MCF 10A (cell line): Measurements from ENCODE around the gene MYH6. TPM values are rescaled to one million over a fixed set of nuclear protein-coding genes. Genes with fewer than 3 reads are reported as not detected.

Source experiments
- BruUV-seq: library from RNA; stranded (reverse); fragments of 400-500 nt; replicated peaks from 2 replicates; lab custom pipeline; 2021; lab: Mats Ljungman, UMichigan
- CTCF ChIA-PET: fragments of 300-600 bp; sonication (Branson Sonifier 250); formaldehyde crosslinking; extraction: SDS; loops from one replicate; lab custom pipeline; 2021; ENCODE audit warnings: antibody characterized with exemption, inconsistent platforms; lab: Yijun Ruan, JAX
- POLR2A ChIA-PET: fragments of 300-600, 350-650 bp; sonication (Branson Sonifier 250); formaldehyde crosslinking; extraction: SDS; loops from one replicate; lab custom pipeline; 2020; ENCODE audit warnings: antibody characterized with exemption, inconsistent platforms; lab: Yijun Ruan, JAX
- DNase-seq: peaks from one replicate; pipeline ENCODE4 v3.0.0-alpha.2; 2018; ENCODE audit not compliant: unreplicated experiment
- H3K27ac Mint-ChIP-seq: one replicate; pipeline ENCODE4 v1.8.0; 2022; ENCODE audit warnings: mild to moderate bottlenecking, low read depth, mixed read lengths; ENCODE audit not compliant: unreplicated experiment
- H3K27me3 Mint-ChIP-seq: one replicate; pipeline ENCODE4 v1.8.0; 2022; ENCODE audit warnings: mixed read lengths; ENCODE audit not compliant: insufficient read depth, unreplicated experiment
- H3K36me3 Mint-ChIP-seq: one replicate; pipeline ENCODE4 v1.8.0; 2022; ENCODE audit warnings: mild to moderate bottlenecking, moderate library complexity, mixed read lengths; ENCODE audit not compliant: insufficient read depth, unreplicated experiment
- H3K4me1 Mint-ChIP-seq: one replicate; pipeline ENCODE4 v1.8.0; 2022; ENCODE audit warnings: mixed read lengths; ENCODE audit not compliant: insufficient read depth, unreplicated experiment
- H3K4me3 Mint-ChIP-seq: one replicate; pipeline ENCODE4 v1.8.0; 2022; ENCODE audit warnings: mild to moderate bottlenecking, moderate library complexity, mixed read lengths; ENCODE audit not compliant: unreplicated experiment
- H3K9me3 Mint-ChIP-seq: one replicate; pipeline ENCODE4 v1.8.0; 2022; ENCODE audit warnings: mixed read lengths; ENCODE audit not compliant: unreplicated experiment
- intact Hi-C: fragments of 100-400 bp; cut with micrococcal nuclease; formaldehyde crosslinking; loops from 2 replicates; pipeline ENCODE4 v1.14.1; 2022
- total RNA-seq: library from RNA; stranded (reverse); gene quantifications from 2 replicates; pipeline ENCODE4 v1.2.3, GENCODE V29; 2022
- TF ChIP-seq, protein P1 (sequence below): fragments of 200-600 bp; IDR thresholded peaks from one replicate; pipeline ENCODE4 v1.8.0; 2022; ENCODE audit warnings: antibody characterized with exemption, mild to moderate bottlenecking; ENCODE audit not compliant: unreplicated experiment

The MYH6 gene
- total RNA-seq, 1 experiment from 2014 or later: not detected

DNA sequence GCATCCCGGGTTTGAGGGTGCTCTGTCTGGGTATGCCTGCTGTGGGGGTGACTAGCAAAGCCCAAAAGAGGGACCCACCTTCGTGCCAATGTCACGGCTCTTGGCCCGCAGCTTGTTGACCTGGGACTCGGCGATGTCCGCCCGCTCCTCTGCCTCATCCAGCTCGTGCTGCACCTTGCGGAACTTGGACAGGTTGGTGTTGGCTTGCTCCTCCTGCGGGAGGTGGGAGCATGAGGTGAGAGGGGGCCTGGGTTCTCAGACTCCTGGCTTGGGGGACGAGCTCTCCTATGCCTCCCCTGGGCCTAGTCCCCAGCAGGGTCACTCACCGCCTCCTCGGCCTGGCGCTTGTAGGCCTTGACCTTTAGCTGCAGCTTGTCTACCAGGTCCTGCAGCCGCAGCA is 5.6 kb upstream of the MYH6 start:
- Mint-ChIP-seq H3K9me3 (no peaks in the 10 kb centered on the region), H3K36me3 (no peaks in the 10 kb centered on the region), H3K27me3 (peaks cover 44% of the 10 kb centered on the region), H3K4me3 (no peak overlapping the region), H3K27ac (no peak overlapping the region), H3K4me1 (no peaks in the 10 kb centered on the region)
- ChIA-PET POLR2A (no interaction called here), CTCF (interaction anchor here (0.6 to 1.0 kb wide), 2 partner anchors 33 to 93 kb away, joined by 3 to 5 read pairs; no protein-coding TSS in a partner anchor)
- intact Hi-C loops: no loop called here
- no peak for DNase-seq
- BruUV-seq: no TSS peak
- TF ChIP-seq, protein P1, sequence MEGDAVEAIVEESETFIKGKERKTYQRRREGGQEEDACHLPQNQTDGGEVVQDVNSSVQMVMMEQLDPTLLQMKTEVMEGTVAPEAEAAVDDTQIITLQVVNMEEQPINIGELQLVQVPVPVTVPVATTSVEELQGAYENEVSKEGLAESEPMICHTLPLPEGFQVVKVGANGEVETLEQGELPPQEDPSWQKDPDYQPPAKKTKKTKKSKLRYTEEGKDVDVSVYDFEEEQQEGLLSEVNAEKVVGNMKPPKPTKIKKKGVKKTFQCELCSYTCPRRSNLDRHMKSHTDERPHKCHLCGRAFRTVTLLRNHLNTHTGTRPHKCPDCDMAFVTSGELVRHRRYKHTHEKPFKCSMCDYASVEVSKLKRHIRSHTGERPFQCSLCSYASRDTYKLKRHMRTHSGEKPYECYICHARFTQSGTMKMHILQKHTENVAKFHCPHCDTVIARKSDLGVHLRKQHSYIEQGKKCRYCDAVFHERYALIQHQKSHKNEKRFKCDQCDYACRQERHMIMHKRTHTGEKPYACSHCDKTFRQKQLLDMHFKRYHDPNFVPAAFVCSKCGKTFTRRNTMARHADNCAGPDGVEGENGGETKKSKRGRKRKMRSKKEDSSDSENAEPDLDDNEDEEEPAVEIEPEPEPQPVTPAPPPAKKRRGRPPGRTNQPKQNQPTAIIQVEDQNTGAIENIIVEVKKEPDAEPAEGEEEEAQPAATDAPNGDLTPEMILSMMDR: no peak

DNA sequence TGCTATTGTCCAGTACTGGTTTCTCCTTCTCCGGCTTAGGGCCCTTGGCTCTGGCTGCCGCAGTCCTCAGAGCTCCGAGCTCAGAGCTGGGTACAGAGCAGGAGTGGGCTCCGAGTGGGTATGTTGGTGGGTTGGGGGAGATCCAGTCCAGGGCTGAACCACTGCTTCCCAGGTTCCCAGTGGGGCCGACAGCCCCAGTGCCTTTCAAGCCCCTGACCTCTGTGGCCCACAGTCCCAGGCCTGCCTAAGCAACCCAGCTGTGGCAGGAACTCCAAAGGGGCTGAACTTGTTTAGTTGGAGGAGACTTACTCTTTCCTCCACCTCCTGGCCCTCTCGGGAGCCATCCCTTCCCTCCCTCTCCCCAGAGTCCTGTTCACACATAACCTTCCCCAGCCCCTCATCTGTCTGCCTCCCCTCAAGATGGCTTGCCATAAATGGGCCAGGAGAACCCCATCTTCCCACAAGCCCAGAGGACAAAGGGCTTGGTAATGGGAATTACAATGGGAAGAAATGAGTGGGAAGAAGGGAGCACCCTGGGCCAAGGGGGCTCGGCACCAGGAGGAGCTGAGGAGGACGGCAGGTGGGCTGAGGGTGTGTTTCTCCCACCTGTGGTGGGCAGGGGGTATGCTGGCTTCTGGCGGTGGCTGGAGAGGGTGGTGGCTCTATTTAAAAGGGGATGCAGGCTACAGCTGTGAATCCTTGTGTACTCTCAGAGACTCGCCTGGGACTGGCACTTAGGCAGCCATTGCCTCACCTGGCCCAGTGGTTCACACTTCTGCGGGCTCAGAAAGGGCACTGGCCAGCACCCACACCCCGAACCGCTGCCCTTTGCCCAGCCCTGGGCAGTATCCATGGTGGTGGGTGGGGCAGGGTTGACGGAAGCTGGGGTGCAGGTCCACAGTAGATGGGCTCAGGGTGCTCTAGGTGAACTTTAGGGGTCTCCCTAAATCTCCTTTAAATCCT is 3.8 kb upstream of the MYH6 start:
- TF ChIP-seq, protein P1: no peak
- ChIA-PET CTCF (interaction anchor here (0.7 to 1.4 kb wide), 2 partner anchors 31 to 35 kb away, joined by 3 to 5 read pairs; partner anchors contain the start of gene CMTM5), POLR2A (no interaction called here)
- BruUV-seq: no TSS peak
- peaks cover 52% of the 10 kb centered on the region for H3K27me3 Mint-ChIP-seq
- H3K4me3 Mint-ChIP-seq: no peak overlapping the region
- no peaks in the 10 kb centered on the region for H3K36me3 Mint-ChIP-seq
- no peak overlapping the region for H3K27ac Mint-ChIP-seq
- H3K9me3 Mint-ChIP-seq: no peaks in the 10 kb centered on the region
- no peaks in the 10 kb centered on the region for H3K4me1 Mint-ChIP-seq
- no peak for DNase-seq
- intact Hi-C loops: no loop called here

DNA sequence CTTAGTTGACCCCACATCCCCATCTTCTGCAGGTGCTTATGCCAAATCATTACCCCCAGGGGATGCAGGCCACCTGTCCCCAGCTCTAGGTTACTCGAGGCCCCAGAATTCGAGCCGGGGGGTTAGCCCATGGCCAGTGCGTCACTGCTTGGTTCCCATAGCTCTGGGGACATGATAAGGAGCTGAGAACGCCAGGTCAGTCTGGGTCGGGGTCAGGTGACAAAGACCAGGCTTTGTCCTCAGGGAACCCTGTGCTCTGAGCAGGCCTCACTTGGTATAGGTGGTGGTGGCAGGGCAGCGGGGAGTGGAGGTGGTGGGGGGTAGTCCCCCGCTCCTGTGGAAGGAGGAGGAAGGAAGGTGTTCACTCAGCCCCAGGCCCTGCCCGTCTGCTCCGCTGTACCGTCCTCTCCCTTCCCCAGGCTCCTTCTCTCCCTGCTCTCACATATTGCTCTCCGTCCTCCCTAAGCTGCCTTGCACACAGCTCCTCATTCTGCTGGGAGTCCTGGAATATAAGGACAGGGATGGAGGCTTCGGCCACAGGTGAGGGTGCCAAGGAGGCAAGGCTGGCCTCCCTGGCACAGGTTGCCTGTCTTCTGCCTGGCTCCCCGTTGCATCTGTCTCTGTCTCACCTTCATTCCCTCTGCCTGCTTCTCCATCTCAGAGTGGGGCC is 2.0 kb upstream of the MYH6 start:
- H3K27me3 Mint-ChIP-seq: peaks cover 58% of the 10 kb centered on the region
- BruUV-seq: no TSS peak
- intact Hi-C loops: no loop called here
- DNase-seq: no peak
- H3K36me3 Mint-ChIP-seq: no peaks in the 10 kb centered on the region
- no peaks in the 10 kb centered on the region for H3K9me3 Mint-ChIP-seq
- H3K27ac Mint-ChIP-seq: no peak overlapping the region
- ChIA-PET POLR2A (no interaction called here), CTCF (interaction anchor here (1.2 kb wide), 1 partner anchor 30 kb away, joined by 8 read pairs; no protein-coding TSS in a partner anchor)
- H3K4me1 Mint-ChIP-seq: no peaks in the 10 kb centered on the region
- TF ChIP-seq, protein P1: no peak
- no peak overlapping the region for H3K4me3 Mint-ChIP-seq

DNA sequence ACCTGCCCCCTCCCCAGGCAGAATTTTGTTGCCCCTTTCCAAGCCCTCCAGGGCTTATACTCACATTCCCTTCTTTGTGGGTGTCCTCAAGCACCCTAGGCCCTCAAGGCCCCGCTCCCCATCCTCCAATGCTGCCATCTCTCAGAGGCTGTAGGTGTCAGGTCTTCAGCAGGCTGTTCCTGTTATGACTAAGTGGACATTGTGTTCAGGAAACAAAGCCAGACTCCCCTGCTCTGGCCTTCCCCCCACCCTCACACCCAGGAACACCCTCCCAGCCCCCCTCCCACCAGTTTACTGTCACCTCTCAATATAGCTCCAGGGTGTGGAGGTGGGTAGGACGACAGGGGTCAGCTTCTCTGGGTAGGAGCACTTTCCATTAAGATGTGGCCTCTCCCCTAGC is 1.4 kb upstream of the MYH6 start:
- intact Hi-C loops: no loop called here
- Mint-ChIP-seq H3K4me3 (no peak overlapping the region), H3K9me3 (no peaks in the 10 kb centered on the region), H3K27me3 (peaks cover 64% of the 10 kb centered on the region), H3K27ac (no peak overlapping the region), H3K4me1 (no peaks in the 10 kb centered on the region), H3K36me3 (no peaks in the 10 kb centered on the region)
- ChIA-PET CTCF (no interaction called here), POLR2A (no interaction called here)
- TF ChIP-seq, protein P1: no peak
- no peak for DNase-seq
- no TSS peak for BruUV-seq
